ENCODE results near the gene ATP9B. TPM values are rescaled to one million over a fixed set of nuclear protein-coding genes. Genes with fewer than 3 reads are reported as not detected.

The ATP9B gene
- total RNA-seq, 1 donor: 35.4 TPM

DNA sequence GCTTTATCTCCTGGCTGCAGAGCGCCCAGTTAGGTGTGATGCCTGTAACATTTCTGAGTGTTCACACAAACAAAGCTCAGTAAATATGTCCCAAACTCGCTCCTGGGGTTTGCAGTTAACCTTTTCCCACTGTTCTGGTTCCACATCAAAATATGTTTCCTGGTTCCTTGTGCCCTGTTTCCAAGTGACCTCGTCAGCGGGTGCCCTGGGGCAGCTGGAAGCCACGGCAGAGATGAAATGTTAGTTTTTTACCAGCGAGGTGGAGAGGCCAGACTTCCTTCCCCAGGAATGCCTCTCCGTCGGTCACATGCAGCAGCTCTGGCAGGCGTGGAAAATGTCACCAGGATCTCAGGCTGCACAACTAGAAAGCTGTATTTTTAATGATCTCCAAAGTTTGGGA lies 344.7 kb downstream of the ATP9B start:
- no peak overlapping the region for H3K4me3 ChIP-seq (ENCODE audit: low read depth, low read length)
- TF ChIP-seq, protein P1, sequence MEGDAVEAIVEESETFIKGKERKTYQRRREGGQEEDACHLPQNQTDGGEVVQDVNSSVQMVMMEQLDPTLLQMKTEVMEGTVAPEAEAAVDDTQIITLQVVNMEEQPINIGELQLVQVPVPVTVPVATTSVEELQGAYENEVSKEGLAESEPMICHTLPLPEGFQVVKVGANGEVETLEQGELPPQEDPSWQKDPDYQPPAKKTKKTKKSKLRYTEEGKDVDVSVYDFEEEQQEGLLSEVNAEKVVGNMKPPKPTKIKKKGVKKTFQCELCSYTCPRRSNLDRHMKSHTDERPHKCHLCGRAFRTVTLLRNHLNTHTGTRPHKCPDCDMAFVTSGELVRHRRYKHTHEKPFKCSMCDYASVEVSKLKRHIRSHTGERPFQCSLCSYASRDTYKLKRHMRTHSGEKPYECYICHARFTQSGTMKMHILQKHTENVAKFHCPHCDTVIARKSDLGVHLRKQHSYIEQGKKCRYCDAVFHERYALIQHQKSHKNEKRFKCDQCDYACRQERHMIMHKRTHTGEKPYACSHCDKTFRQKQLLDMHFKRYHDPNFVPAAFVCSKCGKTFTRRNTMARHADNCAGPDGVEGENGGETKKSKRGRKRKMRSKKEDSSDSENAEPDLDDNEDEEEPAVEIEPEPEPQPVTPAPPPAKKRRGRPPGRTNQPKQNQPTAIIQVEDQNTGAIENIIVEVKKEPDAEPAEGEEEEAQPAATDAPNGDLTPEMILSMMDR (IDR thresholded peaks at IDR 0.05; ENCODE audit: insufficient read depth, low read depth, low read length): no peak
- no peak for DNase-seq (ENCODE audit: low read depth)

DNA sequence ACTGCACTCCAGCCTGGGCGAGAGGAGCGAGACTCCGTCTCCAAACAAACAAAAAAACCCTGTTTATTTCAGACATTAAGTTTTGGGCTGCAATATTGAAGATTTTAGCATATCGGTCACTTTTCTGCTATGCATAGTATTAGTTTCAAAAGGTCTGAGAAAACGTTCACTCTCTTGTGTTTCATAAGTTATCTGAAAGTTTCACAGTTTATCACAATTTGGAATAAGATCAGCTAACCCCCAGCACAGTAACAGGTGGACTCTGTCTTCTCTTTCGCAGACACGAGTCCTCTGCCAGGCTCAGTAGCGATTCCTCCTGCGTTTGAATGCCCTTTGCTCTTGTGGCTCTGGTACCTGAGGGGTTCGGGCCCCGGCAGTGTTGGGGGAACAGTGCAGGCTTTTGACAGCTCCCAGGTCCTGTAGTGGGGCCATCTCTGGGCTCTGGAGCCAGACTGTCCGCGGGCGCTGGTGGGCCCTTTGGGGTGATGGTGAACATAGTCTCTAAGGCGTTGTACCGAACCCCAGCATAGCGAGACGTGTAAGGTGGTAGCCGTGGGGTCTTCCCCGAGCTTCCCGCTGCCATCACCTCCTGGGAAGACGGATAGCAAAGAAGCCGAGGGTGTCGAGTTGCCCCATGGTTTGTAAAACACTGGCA lies 347.0 kb downstream of the ATP9B start:
- no peak for DNase-seq (ENCODE audit: low read depth)
- TF ChIP-seq, protein P1 (IDR thresholded peaks at IDR 0.05; ENCODE audit: insufficient read depth, low read depth, low read length): no peak
- H3K4me3 ChIP-seq (ENCODE audit: low read depth, low read length): no peak overlapping the region

DNA sequence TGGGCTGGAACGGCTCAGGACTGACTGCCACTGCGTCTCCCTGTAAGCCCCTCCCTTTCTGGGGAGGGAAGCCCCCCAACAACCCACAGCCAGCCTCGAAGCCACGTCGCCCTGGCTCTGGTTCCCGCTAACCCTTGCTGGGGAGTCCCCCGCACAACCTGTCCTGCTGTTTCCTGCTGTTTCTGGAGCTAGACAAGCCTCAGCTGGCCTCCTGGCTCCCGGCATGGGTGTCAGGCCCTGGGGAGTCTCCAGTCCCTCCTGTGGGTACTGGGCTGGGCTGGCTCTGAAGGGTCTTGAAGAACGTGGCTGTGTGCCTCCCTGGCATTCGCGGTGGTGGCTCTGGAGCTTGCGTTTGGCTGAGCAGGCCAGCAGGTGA lies 347.5 kb downstream of the ATP9B start:
- no peak for DNase-seq (ENCODE audit: low read depth)
- H3K4me3 ChIP-seq (ENCODE audit: low read depth, low read length): no peak overlapping the region
- TF ChIP-seq, protein P1 (IDR thresholded peaks at IDR 0.05; ENCODE audit: insufficient read depth, low read depth, low read length): no peak

DNA sequence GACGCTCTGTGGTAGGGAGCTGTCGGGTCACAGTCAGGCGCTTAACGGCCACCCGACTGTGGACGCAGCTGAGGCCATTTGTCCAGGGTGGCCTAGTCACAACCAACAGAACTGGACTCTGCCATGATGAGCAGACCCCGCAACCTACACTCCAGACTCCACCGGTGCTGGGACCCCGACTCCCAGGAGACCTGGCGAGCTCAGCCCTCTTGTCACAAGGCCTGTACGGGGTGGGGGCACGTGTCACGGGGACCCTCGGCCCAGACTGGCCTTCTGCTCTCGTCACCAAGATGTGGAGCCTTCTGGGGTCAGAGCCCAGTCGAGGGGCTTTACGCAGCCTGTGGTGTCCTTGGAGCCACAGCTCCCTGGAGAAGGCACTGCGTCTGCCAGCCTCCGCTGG lies 349.0 kb downstream of the ATP9B start:
- H3K4me3 ChIP-seq (ENCODE audit: low read depth, low read length): no peak overlapping the region
- no peak for DNase-seq (ENCODE audit: low read depth)
- TF ChIP-seq, protein P1 (IDR thresholded peaks at IDR 0.05; ENCODE audit: insufficient read depth, low read depth, low read length): no peak

DNA sequence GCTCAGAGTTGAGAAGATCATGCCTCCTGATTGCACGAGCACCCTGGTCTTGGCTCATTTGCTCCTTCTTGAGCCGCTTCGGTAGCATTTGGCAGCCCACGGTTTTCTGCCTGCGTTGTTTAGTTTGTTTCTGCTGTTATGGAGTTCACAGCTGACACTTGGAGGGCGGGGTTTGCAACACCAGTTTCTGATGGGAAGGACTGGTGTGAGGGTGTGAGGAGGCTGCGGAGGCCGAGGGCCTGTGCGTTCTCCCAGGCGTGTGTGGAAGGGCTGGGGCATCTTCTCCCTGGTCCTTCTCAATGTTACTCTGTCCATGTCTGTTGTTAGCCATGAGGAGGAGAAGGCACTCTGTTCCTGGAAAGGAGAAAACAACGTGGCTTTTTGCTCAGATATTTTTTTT lies 349.4 kb downstream of the ATP9B start:
- DNase-seq (ENCODE audit: low read depth): no peak
- TF ChIP-seq, protein P1 (IDR thresholded peaks at IDR 0.05; ENCODE audit: insufficient read depth, low read depth, low read length): no peak
- no peak overlapping the region for H3K4me3 ChIP-seq (ENCODE audit: low read depth, low read length)

DNA sequence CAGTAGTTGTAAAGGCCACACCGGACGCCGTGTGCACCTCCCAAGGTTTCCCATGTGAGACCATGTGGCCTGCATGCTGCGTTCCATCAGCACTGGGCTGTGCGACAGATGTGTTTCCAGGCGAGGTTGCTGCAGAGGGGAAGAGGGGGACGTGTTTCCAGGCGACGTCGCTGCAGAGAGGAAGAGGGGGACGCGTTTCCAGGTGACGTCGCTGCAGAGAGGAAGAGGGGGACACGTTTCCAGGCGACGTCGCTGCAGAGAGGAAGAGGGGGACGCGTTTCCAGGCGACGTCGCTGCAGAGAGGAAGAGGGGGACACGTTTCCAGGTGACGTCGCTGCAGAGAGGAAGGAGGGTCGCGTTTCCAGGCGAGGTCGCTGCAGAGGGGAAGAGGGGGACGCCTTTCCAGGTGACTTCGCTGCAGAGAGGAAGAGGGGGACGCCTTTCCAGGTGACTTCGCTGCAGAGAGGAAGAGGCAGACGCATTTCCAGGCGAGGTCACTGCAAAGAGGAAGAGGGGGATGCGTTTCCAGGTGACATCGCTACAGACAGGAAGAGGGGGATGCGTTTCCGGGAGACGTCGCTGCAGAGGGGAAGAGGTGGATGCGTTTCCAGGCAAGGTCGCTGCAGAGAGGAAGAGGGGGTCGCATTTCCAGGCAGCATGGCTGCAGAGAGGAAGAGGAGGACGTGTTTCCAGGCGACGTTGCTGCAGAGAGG lies 351.0 kb downstream of the ATP9B start:
- no peak overlapping the region for H3K4me3 ChIP-seq (ENCODE audit: low read depth, low read length)
- no peak for DNase-seq (ENCODE audit: low read depth)
- TF ChIP-seq, protein P1 (IDR thresholded peaks at IDR 0.05; ENCODE audit: insufficient read depth, low read depth, low read length): no peak

Data from fibroblast of villous mesenchyme (primary cell).